GM12873 (cell line): ENCODE results near the gene ANO10.

Experiments
- CTCF ChIP-seq: IDR thresholded peaks from 2 replicates; pipeline ENCODE4 v1.5.1; 2012; ENCODE audit warnings: low read depth, mild to moderate bottlenecking, moderate library complexity, low read length, control low read depth; ENCODE audit not compliant: insufficient read depth; ENCODE audit errors: missing control alignments

The ANO10 gene

GRCh38 chr3:43418601-43419272 is 203.1 kb downstream of the ANO10 start:
- TF ChIP-seq CTCF: no peak

- no peak for TF ChIP-seq CTCF
Observed at GRCh38 chr3:43417133-43417532, 204.7 kb downstream of the ANO10 start.

GRCh38 chr3:43415088-43415487 is 206.7 kb downstream of the ANO10 start:
- no peak for TF ChIP-seq CTCF

- TF ChIP-seq CTCF: no peak
Observed at GRCh38 chr3:43413676-43414368, 208.0 kb downstream of the ANO10 start.

- TF ChIP-seq CTCF: no peak
Observed at GRCh38 chr3:43411429-43411828, 210.4 kb downstream of the ANO10 start.

- TF ChIP-seq CTCF: no peak
Observed at GRCh38 chr3:43410592-43410991, 211.2 kb downstream of the ANO10 start.

GRCh38 chr3:43409506-43409905 is 212.3 kb downstream of the ANO10 start:
- TF ChIP-seq CTCF: no peak
